Natural killer cell (primary cell): Measurements from ENCODE around the gene ZNF521. TPM values are rescaled to one million over a fixed set of nuclear protein-coding genes. Genes with fewer than 3 reads are reported as not detected.

Experiments
- ATAC-seq, 3 donors: fragments of 150-1000 bp in 2 of 3; fragments of 200-7000 bp in 1 of 3; cut with Tn5 transposase; 1 replicate in 1 of 3; 2 replicates in 2 of 3; pipeline ENCODE4 v1.10.0; 2021; ENCODE audit warnings: mild to moderate bottlenecking in 2 of 3, moderate library complexity in 2 of 3
- DNase-seq, 2 donors: peaks; one replicate each; pipeline versions ENCODE4 v3.0.0 to v3.0.0-alpha.2; 2013 to 2021; ENCODE audit warnings: mixed read lengths in 1 of 2
- H3K27ac ChIP-seq: one replicate; pipeline ENCODE4 v1.5.1; 2013; ENCODE audit warnings: mild to moderate bottlenecking, low read length
- H3K27me3 ChIP-seq: one replicate; pipeline ENCODE4 v1.6.1; 2013; ENCODE audit warnings: low read length; ENCODE audit not compliant: control insufficient read depth, insufficient read depth
- H3K36me3 ChIP-seq: one replicate; pipeline ENCODE4 v1.6.1; 2013; ENCODE audit warnings: low read length; ENCODE audit not compliant: control insufficient read depth, insufficient read depth
- H3K4me1 ChIP-seq: one replicate; pipeline ENCODE4 v1.6.1; 2013; ENCODE audit warnings: low read length; ENCODE audit not compliant: control insufficient read depth, insufficient read depth
- H3K4me3 ChIP-seq: one replicate; pipeline ENCODE4 v1.5.1; 2013; ENCODE audit warnings: low read length
- H3K9me3 ChIP-seq: one replicate; pipeline ENCODE4 v1.6.1; 2013; ENCODE audit warnings: low read length; ENCODE audit not compliant: control insufficient read depth, insufficient read depth
- H3K27ac Mint-ChIP-seq, 2 donors: one replicate each; pipeline ENCODE4 v1.8.0; 2022; ENCODE audit warnings: mild to moderate bottlenecking in 2 of 2, mixed read lengths in 2 of 2, moderate library complexity in 1 of 2
- H3K27me3 Mint-ChIP-seq, 2 donors: one replicate each; pipeline ENCODE4 v1.8.0; 2022; ENCODE audit warnings: low read depth in 2 of 2, mixed read lengths in 2 of 2
- H3K36me3 Mint-ChIP-seq: one replicate; pipeline ENCODE4 v1.8.0; 2022; ENCODE audit warnings: mixed read lengths
- H3K4me1 Mint-ChIP-seq, 2 donors: one replicate each; pipeline ENCODE4 v1.8.0; 2022; ENCODE audit warnings: mixed read lengths in 2 of 2
- H3K4me3 Mint-ChIP-seq: one replicate; pipeline ENCODE4 v1.8.0; 2022; ENCODE audit warnings: mild to moderate bottlenecking, moderate library complexity, mixed read lengths
- H3K9me3 Mint-ChIP-seq, 2 donors: one replicate each; pipeline ENCODE4 v1.8.0; 2022; ENCODE audit warnings: mixed read lengths in 2 of 2
- CTCF ChIP-seq: fragments of 200-600 bp; IDR thresholded peaks from one replicate; pipeline ENCODE4 v1.8.0; 2022; ENCODE audit warnings: antibody characterized with exemption
- WGBS: methylation state at CpG from one replicate; pipeline ENCODE4 v1.1.7; 2013; ENCODE audit warnings: missing lambda C conversion rate; ENCODE audit not compliant: insufficient coverage; 5-methylcytosine and 5-hydroxymethylcytosine counted together
- intact Hi-C: fragments of 100-400 bp; cut with micrococcal nuclease; formaldehyde crosslinking; loops from one replicate; pipeline ENCODE4 v1.14.2; 2022
- total RNA-seq, 4 donors: library from RNA; stranded (reverse); fragments of 120-200 nt in 1 of 4; gene quantifications; one replicate each; pipeline versions ENCODE4 v1.2.3 to v1.2.4, GENCODE V29; 2013 to 2022

ZNF521 gene
- total RNA-seq, 3 donors from 2014 or later (not counting 1 experiment from before 2014, with no cell fraction given), result 0.19 to 3.5 (median 0.54) TPM

GRCh38 chr18:25341831-25342230, 10.1 kb downstream of the ZNF521 start:
- Histone ChIP-seq H3K27ac (no peak overlapping the region), H3K36me3 (no peaks in the 10 kb centered on the region), H3K4me1 (no peaks in the 10 kb centered on the region), H3K9me3 (no peaks in the 10 kb centered on the region), H3K4me3 (no peak overlapping the region), H3K27me3 (peaks cover 11% of the 10 kb centered on the region)
- H3K36me3 Mint-ChIP-seq, result no peaks in the 10 kb centered on the region
- intact Hi-C loops, result no loop called here
- DNase-seq (no peak), ATAC-seq (no peak)
- no peak overlapping the region for H3K4me3 Mint-ChIP-seq
- no peaks in the 10 kb centered on the region for H3K4me1 Mint-ChIP-seq
- no peak overlapping the region for H3K27ac Mint-ChIP-seq
- 19% methylated on average over 1 of the region's 2 CpGs for WGBS
- TF ChIP-seq CTCF, result no peak
- no peaks in the 10 kb centered on the region for H3K9me3 Mint-ChIP-seq
- H3K27me3 Mint-ChIP-seq, result peaks cover 15 to 71% of the 10 kb centered on the region in 2 donors

- WGBS, result 93% methylated on average over 2 of the region's 3 CpGs
- H3K27me3 ChIP-seq, result peaks cover 11% of the 10 kb centered on the region
- TF ChIP-seq CTCF, result no peak
- no peak overlapping the region for H3K27ac ChIP-seq
- ATAC-seq (no peak), DNase-seq (no peak)
- no peaks in the 10 kb centered on the region for H3K9me3 ChIP-seq
- Mint-ChIP-seq H3K4me3 (no peak overlapping the region), H3K4me1 (no peaks in the 10 kb centered on the region), H3K27ac (no peak overlapping the region), H3K9me3 (no peaks in the 10 kb centered on the region), H3K27me3 (peaks cover 11 to 70% of the 10 kb centered on the region in 2 donors), H3K36me3 (no peaks in the 10 kb centered on the region)
- no peak overlapping the region for H3K4me3 ChIP-seq
- H3K4me1 ChIP-seq, result no peaks in the 10 kb centered on the region
- intact Hi-C loops, result no loop called here
- no peaks in the 10 kb centered on the region for H3K36me3 ChIP-seq
Measured at GRCh38 chr18:25340762-25341161, 11.2 kb downstream of the ZNF521 start.

GRCh38 chr18:25335676-25336075, 16.3 kb downstream of the ZNF521 start:
- H3K36me3 Mint-ChIP-seq, result no peaks in the 10 kb centered on the region
- Histone ChIP-seq H3K9me3 (no peaks in the 10 kb centered on the region), H3K4me1 (no peaks in the 10 kb centered on the region), H3K27me3 (no peaks in the 10 kb centered on the region), H3K27ac (no peak overlapping the region), H3K36me3 (no peaks in the 10 kb centered on the region), H3K4me3 (no peak overlapping the region)
- H3K4me1 Mint-ChIP-seq, result no peaks in the 10 kb centered on the region
- peaks cover 11 to 53% of the 10 kb centered on the region in 2 donors for H3K27me3 Mint-ChIP-seq
- no peak overlapping the region for H3K4me3 Mint-ChIP-seq
- ATAC-seq (no peak), DNase-seq (no peak)
- intact Hi-C loops, result no loop called here
- H3K27ac Mint-ChIP-seq, result no peak overlapping the region
- H3K9me3 Mint-ChIP-seq, result no peaks in the 10 kb centered on the region
- TF ChIP-seq CTCF, result no peak
- 96% methylated on average over 6 of the region's 6 CpGs for WGBS

GRCh38 chr18:25335062-25335461, 16.9 kb downstream of the ZNF521 start:
- ATAC-seq, result no peak
- H3K27me3 ChIP-seq, result no peaks in the 10 kb centered on the region
- intact Hi-C loops, result no loop called here
- no peak overlapping the region for H3K4me3 ChIP-seq
- Mint-ChIP-seq H3K27me3 (peaks cover 9 to 48% of the 10 kb centered on the region in 2 donors), H3K27ac (no peak overlapping the region), H3K9me3 (no peaks in the 10 kb centered on the region), H3K4me1 (no peaks in the 10 kb centered on the region), H3K36me3 (no peaks in the 10 kb centered on the region), H3K4me3 (no peak overlapping the region)
- DNase-seq, result no peak
- no peaks in the 10 kb centered on the region for H3K4me1 ChIP-seq
- no peak overlapping the region for H3K27ac ChIP-seq
- no peak for TF ChIP-seq CTCF
- no peaks in the 10 kb centered on the region for H3K9me3 ChIP-seq
- 83% methylated on average over 3 of the region's 3 CpGs for WGBS
- no peaks in the 10 kb centered on the region for H3K36me3 ChIP-seq
